COLO829 (cell line): ENCODE measurements around the gene MANF.
"Not testable (repeated sequence)": the region's sequence is repeated elsewhere in the genome, so short reads cannot be mapped to it uniquely, and the experiment has no call there.

ENCODE experiments used
- DNase-seq: peaks from one replicate; pipeline ENCODE4 v3.0.0; 2012; ENCODE audit warnings: low spot score

MANF gene

DNA sequence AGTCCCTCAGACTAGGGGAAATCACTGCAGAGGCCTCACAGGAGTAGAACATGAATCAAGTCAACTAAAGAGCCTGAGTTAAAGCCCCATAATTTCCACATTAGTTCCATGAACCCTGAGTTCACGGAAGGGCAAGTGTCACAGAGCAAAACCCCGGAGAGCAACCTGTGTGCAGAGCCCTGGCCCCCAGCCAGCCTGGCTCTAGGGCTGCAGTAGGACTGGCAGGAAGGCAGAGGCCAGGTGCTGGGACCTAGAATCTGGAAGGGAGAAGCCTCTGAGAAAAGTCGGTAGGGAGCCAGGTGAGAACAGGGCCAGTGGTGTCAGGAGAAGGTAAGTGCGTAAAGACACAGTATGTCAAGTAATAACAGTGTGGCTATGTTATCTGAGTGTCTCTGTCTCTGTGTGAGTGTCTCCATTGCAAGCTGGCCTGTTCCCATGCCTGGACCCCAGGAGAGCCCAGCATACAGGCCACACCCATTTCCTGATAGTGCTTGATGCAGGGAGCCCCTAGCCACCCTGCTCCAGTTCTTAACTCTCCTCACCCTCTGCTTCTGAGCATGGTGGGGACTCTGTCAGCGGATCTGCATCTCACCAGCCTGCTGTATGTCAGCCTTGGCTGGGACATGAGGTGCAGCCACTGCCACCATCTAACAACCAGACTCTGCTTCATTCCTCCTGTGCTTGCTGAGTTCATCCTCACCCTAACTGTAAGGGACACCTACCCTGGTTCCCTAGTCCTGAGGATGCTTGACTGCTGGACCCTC lies 11.3 kb upstream of the MANF start:
- DNase-seq = no peak

DNA sequence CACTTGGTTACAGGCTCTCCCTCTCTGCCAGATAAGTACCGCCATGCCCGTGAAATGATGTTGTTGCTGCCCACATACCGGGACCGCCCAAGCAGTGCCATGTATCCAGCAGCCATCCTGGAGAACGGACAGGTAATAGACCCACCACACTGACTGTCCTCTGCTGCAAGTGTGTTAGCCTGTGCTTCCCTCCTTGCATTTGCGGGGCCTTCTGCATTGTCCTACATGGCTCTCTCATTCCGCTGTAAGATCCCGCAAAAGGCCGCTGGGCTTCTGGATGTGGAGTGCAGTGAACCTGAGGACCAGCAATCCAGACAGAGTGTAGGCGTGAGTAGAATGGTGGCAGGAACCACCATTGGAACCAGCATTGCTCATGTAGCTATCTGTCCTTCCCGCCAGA lies 10.6 kb upstream of the MANF start:
- DNase-seq = no peak

DNA sequence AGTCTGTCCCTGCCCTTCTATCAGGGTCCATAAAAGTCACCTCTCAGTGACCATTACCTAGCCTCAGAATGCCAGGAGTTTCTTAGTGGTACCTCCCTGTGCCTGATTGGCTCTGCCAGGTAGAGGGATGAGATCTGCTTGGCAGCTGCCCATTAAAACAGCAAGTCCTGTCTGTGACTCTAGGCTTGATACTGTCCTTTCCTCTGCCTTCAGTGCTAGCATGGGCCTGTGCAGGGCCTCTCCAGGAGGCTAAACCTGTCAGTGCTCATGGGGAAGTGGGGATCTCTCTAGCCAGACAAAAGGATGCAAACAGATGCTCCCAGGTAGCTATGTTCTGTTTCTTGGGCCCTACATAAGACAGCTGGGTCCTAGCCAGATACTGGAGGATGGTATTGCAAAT lies 10.0 kb upstream of the MANF start:
- no peak for DNase-seq

DNA sequence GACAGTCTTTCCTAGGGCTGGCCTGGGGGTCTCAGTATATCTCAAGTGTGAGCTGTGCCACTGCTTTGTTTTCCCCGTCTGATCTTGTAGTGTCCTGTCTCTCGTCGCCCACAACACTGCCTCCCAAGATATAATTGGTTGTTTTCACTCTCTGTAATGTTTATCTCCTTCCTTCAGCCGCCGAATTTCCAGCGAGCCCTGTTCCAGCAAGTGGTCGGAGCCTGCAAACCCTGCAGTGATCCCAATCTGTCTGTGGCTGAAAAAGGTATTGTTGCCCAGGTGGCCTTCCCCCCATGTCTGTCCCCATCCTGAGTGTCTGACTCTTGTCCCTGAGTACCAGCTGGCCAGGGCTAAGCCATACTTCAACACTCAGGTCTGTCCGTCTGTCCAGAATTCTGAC lies 9.5 kb upstream of the MANF start:
- DNase-seq = no peak

DNA sequence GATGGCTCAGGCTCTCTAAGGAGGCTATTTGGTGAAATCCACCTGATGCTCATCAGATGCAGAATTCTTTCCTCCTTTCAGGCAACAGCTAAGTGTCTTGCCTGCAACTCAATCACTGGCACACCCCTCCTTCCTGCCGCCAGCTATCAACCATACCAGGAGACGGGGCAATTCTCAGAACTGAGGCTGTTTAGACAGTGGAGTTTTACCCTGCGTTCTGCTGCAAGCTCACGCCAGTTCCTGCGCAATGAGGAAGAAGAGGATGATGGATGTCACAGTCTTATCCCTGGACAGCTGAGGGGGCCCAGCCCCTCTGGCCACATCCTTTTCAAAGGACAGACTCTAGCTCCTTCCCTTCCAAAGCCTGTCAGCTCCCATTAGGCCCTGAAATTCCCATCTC lies 7.0 kb upstream of the MANF start:
- no peak for DNase-seq

DNA sequence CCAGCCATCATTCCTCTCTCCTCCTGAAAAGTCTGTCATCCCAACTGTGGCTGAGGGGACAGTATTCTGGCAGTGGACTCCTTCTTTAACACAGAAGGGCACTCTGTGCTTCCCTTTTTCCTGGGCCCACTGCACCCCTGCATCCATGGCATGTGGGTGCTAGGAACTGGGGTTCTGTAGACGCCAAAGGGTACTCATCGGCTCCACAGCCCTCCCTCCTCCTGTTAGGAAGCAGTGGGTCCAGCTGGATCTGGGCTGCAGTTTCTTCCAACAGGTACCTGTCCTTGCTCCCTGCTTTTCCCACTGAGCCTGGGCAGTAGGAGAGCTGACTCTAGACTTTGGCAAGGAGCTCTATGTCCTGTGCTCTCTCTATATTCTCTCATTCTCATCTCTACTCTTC lies 6.4 kb upstream of the MANF start:
- DNase-seq = no peak

DNA sequence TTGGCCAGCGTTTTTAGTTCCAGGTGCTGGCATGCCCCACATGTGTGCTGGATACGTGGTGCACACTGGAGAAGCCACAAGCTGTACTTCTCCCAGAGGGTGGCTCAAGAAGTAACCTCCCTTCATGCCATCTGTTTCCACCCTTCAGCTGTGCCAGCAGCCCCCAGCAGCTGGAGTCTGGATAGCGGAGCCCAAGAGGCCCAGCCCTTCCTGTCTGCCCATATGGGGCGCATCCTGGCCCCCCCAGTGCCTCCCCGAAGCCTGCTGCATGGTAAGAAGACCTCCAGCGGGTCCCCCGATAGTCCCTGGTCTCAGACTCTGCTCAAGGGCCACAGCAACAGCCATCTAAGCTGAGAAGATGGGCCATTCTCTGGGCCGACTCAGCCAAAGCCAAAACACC lies 5.8 kb upstream of the MANF start:
- DNase-seq = no peak

DNA sequence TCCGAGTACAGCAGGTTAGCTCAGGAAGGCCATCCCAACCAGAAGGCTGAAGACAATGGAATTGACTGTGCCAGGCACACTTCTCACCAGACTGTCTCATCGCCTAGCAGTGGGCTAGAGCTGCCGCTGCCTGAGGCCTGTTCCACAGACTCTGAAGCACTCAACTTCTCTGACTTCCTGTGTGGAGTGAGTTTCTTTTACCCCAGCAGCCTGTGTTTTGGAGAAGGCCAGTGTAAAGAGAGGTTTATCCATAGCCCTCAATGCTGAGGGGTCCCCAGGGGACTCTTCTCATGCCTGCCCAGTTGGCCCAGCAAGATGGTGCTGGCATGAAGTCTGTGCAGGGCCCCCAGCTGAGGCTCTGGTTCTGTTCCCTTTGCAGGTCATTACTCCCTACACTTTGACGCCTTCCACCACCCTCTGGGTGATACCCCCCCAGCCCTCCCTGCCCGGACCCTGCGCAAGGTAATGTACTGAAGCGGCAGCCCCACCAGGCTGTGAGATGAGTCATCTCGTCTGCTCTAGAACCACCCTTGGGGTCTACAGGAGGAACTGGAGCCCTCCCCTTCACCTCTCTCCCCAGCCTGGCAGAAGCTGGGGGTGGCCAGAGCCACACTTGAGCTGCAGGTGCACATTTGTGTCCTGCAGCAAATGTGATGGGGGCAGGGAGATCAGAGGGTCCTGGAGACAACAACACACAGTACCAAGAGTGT lies 5.2 kb upstream of the MANF start:
- DNase-seq = no peak

DNA sequence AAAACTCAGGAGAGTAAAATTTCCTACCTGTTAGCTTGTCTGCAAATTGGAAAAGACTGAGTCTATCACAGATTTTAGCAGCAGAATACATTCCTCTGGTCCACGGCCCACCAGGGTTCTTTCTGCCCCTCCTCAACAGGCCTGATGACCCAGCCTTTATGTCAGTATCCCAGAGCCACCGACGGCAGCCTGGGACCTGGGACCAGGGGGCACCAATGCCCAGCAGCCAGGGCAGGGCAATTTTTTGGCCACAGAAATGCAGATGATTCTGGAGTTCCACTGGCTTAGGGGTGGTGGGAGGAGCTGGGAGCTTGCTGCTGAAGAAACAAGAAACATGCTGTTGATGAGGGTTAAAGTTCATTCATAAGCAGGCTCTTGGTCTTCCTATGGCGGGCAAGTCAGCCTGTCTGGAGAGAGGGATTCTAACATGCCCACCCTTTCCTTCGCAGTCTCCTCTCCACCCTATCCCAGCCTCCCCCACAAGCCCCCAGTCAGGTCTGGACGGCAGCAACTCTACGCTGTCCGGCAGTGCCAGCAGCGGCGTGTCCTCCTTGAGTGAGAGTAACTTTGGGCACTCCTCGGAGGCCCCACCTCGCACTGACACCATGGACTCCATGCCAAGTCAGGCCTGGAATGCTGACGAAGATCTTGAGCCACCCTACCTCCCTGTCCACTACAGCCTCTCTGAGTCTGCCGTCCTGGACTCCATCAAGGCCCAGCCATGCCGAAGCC lies 4.3 kb upstream of the MANF start:
- DNase-seq = no peak

DNA sequence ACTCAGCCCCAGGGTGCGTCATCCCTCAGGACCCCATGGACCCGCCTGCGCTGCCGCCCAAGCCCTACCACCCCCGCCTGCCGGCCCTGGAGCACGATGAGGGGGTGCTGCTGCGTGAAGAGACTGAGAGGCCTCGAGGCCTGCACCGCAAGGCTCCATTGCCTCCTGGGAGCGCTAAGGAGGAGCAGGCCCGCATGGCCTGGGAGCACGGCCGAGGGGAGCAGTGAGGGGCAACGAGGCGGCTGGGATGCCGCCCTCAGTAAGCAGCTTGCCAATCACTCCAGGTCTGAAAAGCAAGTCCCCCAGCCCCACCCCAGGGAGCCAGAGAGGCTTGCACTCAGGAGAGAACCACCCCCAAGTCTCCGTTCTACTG lies 3.8 kb upstream of the MANF start:
- no peak for DNase-seq

DNA sequence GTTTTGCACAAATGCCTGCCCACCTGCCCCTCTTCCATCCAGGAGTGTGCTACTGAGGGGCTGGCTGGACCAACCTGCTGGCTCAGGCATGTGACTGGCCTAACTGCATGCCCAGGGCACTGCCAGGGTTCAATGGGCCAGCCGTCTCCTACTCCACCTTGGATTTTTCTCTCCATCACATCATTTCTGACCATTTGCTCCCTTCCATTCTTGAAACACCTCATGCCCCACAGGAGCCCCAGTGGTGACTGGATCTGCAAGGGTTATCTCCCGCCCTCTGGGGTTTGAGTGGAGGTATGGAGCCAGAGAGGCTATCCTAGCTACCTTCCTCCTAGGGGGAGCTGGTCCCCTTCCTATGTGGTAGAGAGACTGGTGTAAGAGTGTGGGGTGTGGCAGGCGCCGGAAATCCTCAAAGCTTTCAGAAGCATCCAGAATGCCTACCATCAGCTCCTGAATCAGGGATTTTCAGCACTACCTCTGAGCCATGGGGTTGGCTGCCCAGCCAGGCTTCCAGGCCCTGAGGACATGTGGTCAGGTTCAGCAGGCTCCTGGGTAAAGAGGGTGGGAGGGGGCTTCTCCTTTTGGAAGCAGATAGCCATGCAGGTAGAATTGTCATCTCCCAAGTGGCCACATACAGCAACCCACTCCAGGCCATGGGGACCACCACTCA lies 2.9 kb upstream of the MANF start:
- no peak for DNase-seq

DNA sequence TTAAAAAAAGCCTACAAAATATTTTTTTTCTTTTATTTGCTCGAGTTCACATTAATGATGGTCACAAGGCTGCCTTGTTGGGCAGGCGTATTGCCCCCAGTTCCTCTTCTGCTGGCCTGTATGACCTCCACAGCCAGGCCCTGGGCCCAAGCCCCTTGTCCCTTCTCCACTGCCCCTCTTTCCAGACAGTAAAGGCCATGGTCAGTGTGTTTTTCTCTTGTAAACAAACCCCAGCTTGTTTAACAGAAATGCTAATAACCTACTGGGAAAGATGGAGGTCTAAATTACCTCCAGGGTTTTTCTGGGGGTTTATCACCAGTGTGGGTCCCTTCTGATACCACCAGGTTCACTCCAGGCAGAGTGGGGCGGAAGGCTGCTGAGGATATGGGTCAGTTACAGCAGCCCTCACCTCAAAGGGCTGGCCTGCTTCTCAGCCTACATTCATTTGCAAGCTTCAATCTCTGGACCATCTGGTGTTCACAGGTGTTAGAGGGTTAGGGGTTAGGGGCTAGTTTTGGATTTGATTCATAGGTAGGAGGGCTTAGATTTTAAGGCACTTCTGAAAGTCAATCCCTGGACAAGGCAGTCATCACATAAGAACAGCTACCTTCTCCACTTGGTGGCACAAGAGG lies 2.0 kb upstream of the MANF start:
- DNase-seq = no peak

DNA sequence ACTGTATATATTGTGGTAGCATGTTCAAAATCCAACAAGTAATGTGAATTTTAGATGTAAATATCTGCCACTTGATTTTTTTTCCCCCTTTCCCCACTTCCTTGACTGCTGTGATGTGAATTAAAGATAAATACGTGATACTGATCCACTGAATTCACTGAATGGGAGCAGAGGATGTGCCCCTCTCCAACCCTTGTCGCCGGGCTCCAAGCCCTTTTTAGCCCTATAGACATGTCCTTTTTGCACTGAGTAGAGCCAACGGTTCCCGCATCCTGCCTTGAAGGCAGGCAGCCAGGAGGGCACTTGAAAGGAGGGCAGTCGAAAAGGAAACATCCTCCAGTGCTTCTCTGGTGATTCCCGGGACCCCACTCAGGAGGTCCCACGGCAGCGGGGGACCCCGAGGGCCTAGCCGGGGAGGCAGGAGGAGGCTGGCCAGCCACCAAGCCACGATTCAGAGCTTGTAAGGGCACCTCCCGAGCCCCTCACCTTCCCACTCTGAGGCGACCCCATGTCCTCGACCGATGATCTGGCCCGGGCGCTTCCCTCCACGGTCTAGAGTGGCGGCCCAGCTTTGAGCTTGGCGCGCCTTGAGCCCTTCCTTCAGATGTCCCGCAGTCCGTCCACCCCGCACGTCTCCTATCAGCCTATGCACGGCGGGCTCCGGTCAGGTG lies 901 bp upstream of the MANF start:
- DNase-seq = no peak

DNA sequence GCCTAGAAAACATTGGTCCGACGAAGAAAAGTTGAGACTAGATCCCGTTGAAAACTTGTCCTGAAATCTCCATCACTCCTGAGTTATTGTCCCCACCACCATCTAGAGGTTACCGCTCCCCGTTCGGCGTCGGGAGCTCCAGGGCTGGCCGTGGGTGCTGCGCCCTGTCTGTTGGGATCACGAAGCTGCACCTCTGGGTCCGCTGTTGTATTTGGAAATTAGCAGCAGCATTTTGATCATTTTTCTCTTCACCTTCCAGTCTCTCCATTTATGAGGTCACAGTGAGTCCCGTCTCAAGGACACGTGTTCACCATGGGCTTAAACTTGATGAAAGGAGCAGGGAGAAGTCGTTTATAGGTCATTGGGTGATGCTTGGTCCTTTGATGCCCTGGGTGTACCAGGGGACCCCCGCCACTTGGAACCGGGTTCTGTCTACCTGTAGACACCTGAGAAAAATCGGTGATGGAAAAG lies 565 bp downstream of the MANF start:
- DNase-seq = no peak

DNA sequence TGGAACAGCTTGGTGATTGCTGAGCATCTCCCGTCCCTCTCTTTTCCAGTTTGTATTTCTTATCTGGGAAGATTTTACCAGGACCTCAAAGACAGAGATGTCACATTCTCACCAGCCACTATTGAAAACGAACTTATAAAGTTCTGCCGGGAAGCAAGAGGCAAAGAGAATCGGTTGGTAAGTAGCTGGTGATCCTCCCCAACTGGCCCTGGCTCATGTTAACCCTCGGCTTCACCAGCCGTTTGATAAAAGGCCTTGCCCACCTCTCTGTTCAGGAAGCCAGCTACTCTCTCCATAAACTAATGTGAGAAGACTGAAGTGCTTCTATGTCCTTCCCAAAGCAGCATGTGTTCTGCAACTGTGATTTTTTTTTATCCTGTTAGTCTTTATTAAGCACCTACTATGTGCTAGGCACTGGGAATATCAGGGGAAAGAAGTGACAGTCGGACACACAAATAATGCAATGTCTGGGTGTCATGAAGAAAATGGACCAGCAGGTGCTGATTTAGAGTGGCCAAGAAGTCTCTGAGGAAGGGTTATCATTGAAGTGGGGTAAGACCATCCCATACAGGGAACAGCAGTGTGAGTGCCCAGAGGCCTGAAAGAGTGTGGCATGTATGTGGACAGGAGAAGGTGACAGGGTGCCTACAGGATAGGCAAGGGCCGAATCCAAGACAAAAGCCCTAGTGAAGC lies 1.2 kb downstream of the MANF start:
- no peak for DNase-seq

DNA sequence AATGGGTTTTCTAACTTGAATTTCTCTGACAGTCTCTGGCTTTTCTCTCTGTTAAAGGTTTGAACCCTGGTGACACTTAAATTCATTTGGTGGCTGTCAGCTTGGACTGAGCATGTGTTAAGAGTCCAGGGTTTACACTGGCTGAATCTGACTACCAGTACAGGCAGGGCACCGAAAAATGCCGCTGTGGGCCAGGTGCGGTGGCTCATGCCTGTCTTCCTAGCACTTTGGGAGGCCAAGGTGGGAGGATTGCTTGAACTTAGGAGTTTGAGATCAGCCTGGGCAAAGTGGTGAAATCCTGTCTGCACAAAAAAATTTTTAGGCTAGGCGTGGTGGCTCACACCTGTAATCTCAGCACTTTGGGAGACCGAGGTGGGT lies 1.8 kb downstream of the MANF start:
- no peak for DNase-seq

DNA sequence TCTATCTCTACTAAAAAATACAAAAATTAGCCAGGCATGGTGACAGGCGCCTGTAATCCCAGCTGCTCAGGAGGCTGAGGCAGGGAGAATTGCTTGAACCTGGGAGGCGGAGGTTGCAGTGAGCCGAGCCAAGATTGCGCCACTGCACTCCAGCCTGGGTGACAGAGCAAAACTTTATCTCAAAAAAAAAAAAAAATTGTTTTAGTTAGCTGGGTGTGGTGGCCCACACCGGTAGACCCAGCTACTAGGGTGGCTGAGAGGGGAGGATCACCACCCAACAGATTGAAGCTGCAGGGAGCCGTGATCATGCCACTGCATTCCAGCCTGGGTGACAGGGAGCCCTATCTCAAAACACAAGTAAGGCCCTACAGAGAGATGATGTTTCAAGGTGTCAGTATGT lies 2.2 kb downstream of the MANF start:
- DNase-seq = not testable (repeated sequence)

DNA sequence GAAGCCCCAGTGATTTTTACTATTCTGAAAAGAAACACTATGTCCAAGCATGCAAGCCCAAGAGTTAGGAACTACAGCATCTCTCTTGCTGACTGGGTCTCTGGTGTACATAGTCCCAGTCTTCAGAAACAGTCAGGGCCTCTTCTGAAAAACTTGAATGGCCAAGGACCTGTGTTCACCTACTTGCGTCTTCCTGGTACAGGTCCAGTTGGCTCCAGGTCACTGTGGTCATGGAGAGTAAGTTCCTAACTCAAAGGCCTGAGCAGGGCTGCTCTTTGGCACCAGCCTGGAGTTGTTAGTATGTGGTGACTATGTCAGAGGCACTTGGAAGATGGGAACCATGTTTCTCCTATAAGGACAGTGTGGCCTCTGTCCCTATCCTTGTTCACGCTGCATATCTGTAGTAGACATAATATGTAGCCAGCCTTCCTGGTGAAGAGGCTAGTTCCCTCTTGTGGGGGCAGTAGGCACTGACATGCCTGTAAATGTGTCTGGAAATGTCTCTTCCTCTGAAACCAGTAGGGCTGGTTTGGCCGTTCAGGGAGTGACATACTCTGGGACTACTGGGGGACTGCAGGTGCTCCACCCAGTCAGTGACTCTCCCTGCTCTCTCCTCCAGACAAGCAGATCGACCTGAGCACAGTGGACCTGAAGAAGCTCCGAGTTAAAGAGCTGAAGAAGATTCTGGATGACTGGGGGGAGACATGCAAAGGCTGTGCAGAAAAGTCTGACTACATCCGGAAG lies 3.4 kb downstream of the MANF start:
- DNase-seq = no peak

DNA sequence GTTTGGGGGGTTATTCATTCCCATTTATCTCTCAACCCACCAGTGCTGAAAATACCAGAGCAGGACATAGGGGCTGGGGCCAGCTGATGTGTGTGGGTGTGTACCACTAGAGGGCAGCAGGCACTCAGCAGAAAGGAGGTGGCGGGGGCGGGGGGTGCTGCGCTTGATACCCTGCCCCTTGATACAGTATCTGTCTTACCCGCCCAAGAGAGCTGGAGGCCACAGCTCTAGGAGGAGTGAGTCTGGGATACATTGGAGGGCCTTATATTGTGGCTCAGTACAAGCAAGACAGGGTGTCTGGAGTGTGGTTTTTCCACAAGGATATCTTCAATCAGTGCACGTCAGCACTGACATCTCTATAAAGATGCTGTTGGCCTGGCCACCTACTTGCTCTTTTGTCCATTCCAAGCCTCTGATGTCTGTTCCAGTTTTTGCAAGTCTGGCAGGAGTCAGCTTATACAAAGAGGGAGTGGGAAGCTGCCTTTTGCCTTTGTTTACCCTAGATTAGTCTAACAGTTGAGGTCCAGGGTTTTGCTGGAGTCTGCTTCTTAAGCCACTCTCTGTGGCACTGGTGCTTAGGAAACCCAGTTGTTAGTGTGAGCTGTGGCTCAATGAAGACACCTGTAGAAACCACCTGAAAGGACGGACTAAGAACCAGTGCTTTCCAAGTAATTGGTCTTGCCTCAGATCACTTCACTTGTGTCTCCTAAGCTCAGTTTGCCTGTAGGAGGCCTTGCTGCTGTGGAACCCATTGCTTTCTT lies 4.5 kb downstream of the MANF start:
- DNase-seq = peak; percentile 61
